Heart right ventricle (tissue), 16 donors: ENCODE measurements around the gene LCMT1. TPM values are rescaled to one million over a fixed set of nuclear protein-coding genes. Genes with fewer than 3 reads are reported as not detected.
"Not testable (repeated sequence)": the region's sequence is repeated elsewhere in the genome, so short reads cannot be mapped to it uniquely, and the experiment has no call there.

Experiments used
- ATAC-seq, 8 donors: fragments of 200-7000 bp; cut with Tn5 transposase; one replicate each; pipeline ENCODE4 v1.9.1; 2020; ENCODE audit warnings: mild to moderate bottlenecking in 8 of 8, moderate library complexity in 8 of 8, moderate number of reproducible peaks in 1 of 8
- DNase-seq, 2 donors: peaks; one replicate each; pipeline ENCODE4 v3.0.0-alpha.2; 2020
- H3K27ac ChIP-seq, 10 donors: fragments of 200-600 bp; sonication (generic) in 2 of 10; one replicate each; pipeline versions ENCODE4 v1.5.0 to v1.8.0; 2020 to 2022; ENCODE audit warnings: mild to moderate bottlenecking in 3 of 10
- H3K27me3 ChIP-seq, 7 donors: fragments of 200-600 bp; one replicate each; pipeline ENCODE4 v1.8.0; 2021 to 2022; ENCODE audit warnings: mild to moderate bottlenecking in 2 of 7
- H3K36me3 ChIP-seq, 9 donors: fragments of 200-600 bp; sonication (generic) in 1 of 9; one replicate each; pipeline versions ENCODE4 v1.5.0 to v1.8.0; 2020 to 2022; ENCODE audit warnings: mild to moderate bottlenecking in 2 of 9
- H3K4me1 ChIP-seq, 9 donors: fragments of 200-600 bp; sonication (generic) in 1 of 9; one replicate each; pipeline versions ENCODE4 v1.5.0 to v1.8.0; 2020 to 2022; ENCODE audit warnings: mild to moderate bottlenecking in 4 of 9
- H3K4me3 ChIP-seq, 10 donors: fragments of 200-600 bp; sonication (generic) in 2 of 10; one replicate each; pipeline versions ENCODE4 v1.5.0 to v1.8.0; 2020 to 2022; ENCODE audit warnings: mild to moderate bottlenecking in 7 of 10, moderate library complexity in 2 of 10
- H3K9me3 ChIP-seq, 11 donors: fragments of 200-600 bp in 10 of 11; sonication (generic) in 2 of 11; one replicate each; pipeline versions ENCODE4 v1.5.0 to v1.8.0; 2013 to 2022; ENCODE audit warnings: mild to moderate bottlenecking in 2 of 11, control low read depth in 1 of 11, moderate library complexity in 1 of 11
- CTCF ChIP-seq, 9 donors: fragments of 200-600 bp; sonication (generic) in 2 of 9; IDR thresholded peaks; one replicate each; pipeline versions ENCODE4 v1.5.0 to v1.8.0; 2021 to 2022; ENCODE audit warnings: antibody characterized with exemption in 9 of 9, mild to moderate bottlenecking in 5 of 9, moderate library complexity in 1 of 9
- WGBS, 2 donors: extraction: QIAGEN DNeasy Blood & Tissue Kit; methylation state at CpG; one replicate each; pipeline ENCODE4 v1.1.7; 2013; ENCODE audit warnings: inconsistent platforms in 1 of 2; 5-methylcytosine and 5-hydroxymethylcytosine counted together
- intact Hi-C, 10 donors: fragments of 100-400 bp; cut with DNase I; formaldehyde crosslinking; loops; one replicate each; pipeline versions ENCODE4 v1.11.1 to v1.14.2; 2022
- polyA plus RNA-seq, 2 donors: library from polyadenylated mRNA; stranded (reverse); fragments of 200-250 nt; gene quantifications; one replicate each; pipeline ENCODE4 v1.2.3, GENCODE V29; 2013
- total RNA-seq, 10 donors: library from RNA; stranded (reverse); fragmentation: NEBNext Ultra II Directional in 3 of 10; extraction: Animal tissue kit (Norgen Biotek cat#: 25700) in 3 of 10; gene quantifications; one replicate each; pipeline versions ENCODE4 v1.2.1 to v1.2.4, GENCODE V29; 2021 to 2023
- donor health status: Arrhythmogenic right ventricular cardiomyopathy.
- donor health status: ischemic (EF 13 %, LVEDD 7.1; RV severe dilation, severe dysfunction).
- donor health status: healthy with polysubstance abuse.
- donor health status: DM: no; HTN: yes; CAD: no.
- donor health status: DM: no; HTN: no; CAD: no.
- donor health status: ischemic (EF 25% LVEDD 6.9; RV normal size, moderate dysfunction).
- donor health status: ischemic (EF 25% LVEDD 5.7; RV mildly dilated, moderate dysfunction).
- donor health status: healthy.
- donor health status: DM: yes; HTN: yes; CAD: no.
- donor health status: Ischemic cardiomyopathy.
- donor health status: ischemic (EF 35%, LVEDD 5.7; RV mildly dilated, moderate dysfunction).
- donor health status: nonischemic (EF 11% LVEDD 7.7; RV severe dilation, severe dysfunction).
- donor health status: DM: yes; HTN: yes; CAD: no.
- donor health status: PGD.
- donor health status: ischemic (EF 29% LVEDD 5.4; RV normal size, mild dysfunction).
- donor health status: nonischemic (EF 23%, LVEDD 6.1; RV moderate dilation, normal function).

Gene LCMT1
- total and polyA plus RNA-seq, 12 donors, result 36.2 to 49.1 (median 44.2) TPM

- ATAC-seq, result no peak
- no peaks in the 10 kb centered on the region for H3K9me3 ChIP-seq
- peak in 2 of 9 donors; percentile 12 to 15 for TF ChIP-seq CTCF (IDR thresholded peaks at IDR 0.05)
- no peak overlapping the region for H3K4me3 ChIP-seq
- intact Hi-C loops, result loop anchor here in 1 of 10 donors (10.0 kb wide), 1 partner anchor 61 kb away; the partner anchor contains the start of gene LCMT1
- DNase-seq, result peak in 1 of 2 donors; percentile 5
- 58 to 74% methylated on average over 7 of the region's 7 CpGs for WGBS, 2 donors
- no peak overlapping the region for H3K27ac ChIP-seq
- H3K4me1 ChIP-seq, result no peaks in the 10 kb centered on the region
- H3K27me3 ChIP-seq, result no peaks in the 10 kb centered on the region
- peaks cover 0 to 77% (median 26%) of the 10 kb centered on the region in 9 donors for H3K36me3 ChIP-seq
These were observed 64.6 kb downstream of the LCMT1 start for GRCh38 chr16:25176136-25176535.

DNA sequence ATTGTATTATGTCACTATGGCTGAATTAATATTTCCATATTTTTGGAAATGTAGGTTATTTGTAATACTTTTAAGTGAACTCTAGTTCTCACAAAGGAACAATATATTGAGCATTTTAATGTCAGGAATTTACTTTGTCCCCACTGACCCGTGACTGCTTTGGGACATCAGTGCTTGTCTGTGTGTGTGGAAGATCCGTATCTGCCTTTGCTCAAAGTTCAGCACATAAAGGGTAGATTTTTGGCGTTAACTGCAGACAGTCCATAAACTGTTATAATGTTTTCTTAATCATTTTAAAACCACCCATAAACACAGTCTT is 65.9 kb downstream of the LCMT1 start:
- Histone ChIP-seq H3K4me1 (no peaks in the 10 kb centered on the region), H3K27me3 (no peaks in the 10 kb centered on the region), H3K9me3 (no peaks in the 10 kb centered on the region), H3K36me3 (peaks cover 0 to 63% (median 22%) of the 10 kb centered on the region in 9 donors), H3K4me3 (no peak overlapping the region), H3K27ac (no peak overlapping the region)
- no peak for TF ChIP-seq CTCF (IDR thresholded peaks at IDR 0.05)
- no peak for ATAC-seq
- WGBS, 2 donors, result 85 to 90% methylated on average over 3 of the region's 3 CpGs
- no peak for DNase-seq
- intact Hi-C loops, result loop anchor here in 1 of 10 donors (10.0 kb wide), 1 partner anchor 63 kb away; the partner anchor contains the start of gene LCMT1

DNA sequence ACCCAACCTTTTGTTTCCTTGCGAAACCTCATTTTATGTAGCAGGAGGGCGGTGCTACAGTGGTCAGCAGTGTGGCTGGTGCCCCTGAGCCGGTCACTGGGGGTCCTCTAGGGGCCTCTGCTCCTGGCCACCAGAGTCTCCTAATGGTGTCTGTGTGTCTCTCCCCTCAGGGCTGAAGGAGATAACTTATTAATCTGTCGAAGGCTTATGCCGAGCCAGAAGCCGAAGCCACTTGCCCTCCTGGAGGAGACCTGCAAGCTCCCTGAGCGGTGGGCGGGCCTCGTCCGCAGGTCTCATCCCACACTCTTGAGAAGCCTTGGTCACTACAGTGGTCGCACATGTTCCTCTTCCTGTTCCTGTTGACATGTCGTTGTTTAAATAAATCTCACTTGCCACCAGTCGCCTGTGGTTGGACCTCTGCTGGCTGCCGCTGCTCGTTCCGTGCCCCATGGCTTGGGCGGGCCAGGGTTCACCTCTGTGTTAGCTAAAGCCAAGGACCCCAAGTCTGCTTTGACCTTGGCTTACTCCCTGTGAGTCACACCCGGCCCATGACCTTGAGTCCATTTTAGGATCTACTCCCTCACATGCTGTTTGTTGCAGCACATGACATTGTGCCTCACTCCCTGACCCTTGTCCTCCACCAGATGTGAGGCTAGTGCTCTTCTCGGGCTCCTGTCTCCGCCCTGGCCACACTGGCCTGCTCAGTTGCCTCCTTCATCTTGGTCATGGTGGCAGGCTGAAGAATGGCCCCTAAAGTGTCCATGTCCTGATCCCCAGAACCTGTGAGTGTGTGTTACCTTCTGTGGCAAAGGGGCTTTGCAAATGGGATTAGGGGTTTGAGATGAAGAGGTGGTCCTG is 66.5 kb downstream of the LCMT1 start:
- intact Hi-C loops, result loop anchor here in 1 of 10 donors (10.0 kb wide), 1 partner anchor 63 kb away; the partner anchor contains the start of gene LCMT1
- no peak overlapping the region for H3K27ac ChIP-seq
- no peaks in the 10 kb centered on the region for H3K4me1 ChIP-seq
- no peak for TF ChIP-seq CTCF (IDR thresholded peaks at IDR 0.05)
- 84 to 86% methylated on average over 20 of the region's 20 CpGs for WGBS, 2 donors
- H3K27me3 ChIP-seq, result no peaks in the 10 kb centered on the region
- peaks cover 0 to 58% (median 16%) of the 10 kb centered on the region in 9 donors for H3K36me3 ChIP-seq
- DNase-seq (no peak), ATAC-seq (peak in 3 of 8 donors; percentile 30 to 37 (median 31))
- no peaks in the 10 kb centered on the region for H3K9me3 ChIP-seq
- no peak overlapping the region for H3K4me3 ChIP-seq

- WGBS, 2 donors, result 95 to 96% methylated on average over 6 of the region's 6 CpGs
- DNase-seq, H3K9me3 ChIP-seq, intact Hi-C loops, H3K4me1 ChIP-seq, ATAC-seq, H3K27ac ChIP-seq, H3K27me3 ChIP-seq, H3K4me3 ChIP-seq: not testable (repeated sequence)
- H3K36me3 ChIP-seq, result peaks cover 0 to 26% (median 8%) of the 10 kb centered on the region in 9 donors
These were observed 69.7 kb downstream of the LCMT1 start for GRCh38 chr16:25181236-25181635.

DNA sequence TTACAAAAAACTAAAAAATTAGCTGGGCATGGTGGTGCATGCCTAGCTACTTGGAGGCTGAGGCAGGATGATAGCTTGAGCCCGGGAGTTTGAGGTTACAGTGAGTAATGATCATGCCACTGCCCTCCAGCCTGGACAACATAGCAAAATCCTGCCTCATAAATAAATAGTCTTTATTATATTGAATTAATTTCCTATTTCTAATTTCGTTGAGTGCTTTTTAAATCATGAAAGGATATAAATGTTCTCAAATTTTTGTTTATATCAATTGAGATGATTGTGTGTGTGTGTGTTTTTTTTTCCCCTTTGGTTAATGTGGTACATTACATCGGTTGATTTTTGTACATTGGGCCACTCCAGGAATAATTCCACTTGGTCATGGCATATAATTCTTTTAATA is 73.2 kb downstream of the LCMT1 start:
- intact Hi-C loops, result no loop called here

More for the DNA sequence above, 73.2 kb downstream of the LCMT1 start:
- H3K9me3 ChIP-seq, result no peaks in the 10 kb centered on the region
- 78 to 79% methylated on average over 3 of the region's 3 CpGs for WGBS, 2 donors
- H3K36me3 ChIP-seq, result peaks cover 0 to 4% (median 0%) of the 10 kb centered on the region in 9 donors
- H3K4me1 ChIP-seq, result no peaks in the 10 kb centered on the region
- H3K27me3 ChIP-seq, result no peaks in the 10 kb centered on the region
- H3K4me3 ChIP-seq, result no peak overlapping the region
- no peak for ATAC-seq
- H3K27ac ChIP-seq, result no peak overlapping the region
- no peak for DNase-seq
- TF ChIP-seq CTCF (IDR thresholded peaks at IDR 0.05), result no peak
